Neural cell (in vitro differentiated cells): Measurements from ENCODE around the gene ELOA. TPM values are rescaled to one million over a fixed set of nuclear protein-coding genes. Genes with fewer than 3 reads are reported as not detected.

ENCODE experiments used
- H2AFZ ChIP-seq: fragments of 200-600, 300-800 bp; sonication (generic), shearing (Covaris generic); 2 replicates; pipeline ENCODE4 v1.6.0; 2014; ENCODE audit warnings: low read depth, mild to moderate bottlenecking, antibody characterized with exemption, low read length, moderate library complexity
- H3F3A ChIP-seq: fragments of 200-600 bp; shearing (Covaris generic); 2 replicates; pipeline ENCODE4 v1.6.1; 2016; ENCODE audit warnings: mild to moderate bottlenecking, moderate library complexity, mixed read lengths, antibody characterized with exemption, low read length; ENCODE audit not compliant: insufficient read depth, poor library complexity, severe bottlenecking
- H3K27ac ChIP-seq: fragments of 200-600, 300-800 bp; sonication (generic), shearing (Covaris generic); 2 replicates; pipeline ENCODE4 v1.5.1; 2014; ENCODE audit warnings: mild to moderate bottlenecking, low read length, moderate library complexity
- H3K27me3 ChIP-seq: fragments of 300-800, 200-600 bp; sonication (generic), shearing (Covaris generic); 2 replicates; pipeline ENCODE4 v1.6.0; 2014; ENCODE audit warnings: mild to moderate bottlenecking, low read depth, low read length, moderate library complexity; ENCODE audit not compliant: insufficient read depth
- H3K36me3 ChIP-seq: fragments of 300-800, 200-600 bp; sonication (generic), shearing (Covaris generic); 2 replicates; pipeline ENCODE4 v1.5.1; 2014; ENCODE audit warnings: mild to moderate bottlenecking, antibody characterized with exemption, low read length, moderate library complexity; ENCODE audit not compliant: insufficient read depth
- H3K4me2 ChIP-seq: fragments of 300-800, 200-600 bp; sonication (generic), shearing (Covaris generic); 2 replicates; pipeline ENCODE4 v1.6.0; 2014; ENCODE audit warnings: mild to moderate bottlenecking, low read length
- H3K4me3 ChIP-seq: fragments of 300-800, 200-600 bp; sonication (generic), shearing (Covaris generic); 2 replicates; pipeline ENCODE4 v1.5.1; 2014; ENCODE audit warnings: mild to moderate bottlenecking, low read length, moderate library complexity
- H3K79me2 ChIP-seq: fragments of 200-600 bp; shearing (Covaris generic); replicated peaks from 2 replicates; pipeline ENCODE4 v1.6.0; 2014; ENCODE audit warnings: mild to moderate bottlenecking, low read length, moderate library complexity; ENCODE audit not compliant: insufficient read depth
- H3K9ac ChIP-seq: fragments of 300-800, 200-600 bp; sonication (generic), shearing (Covaris generic); 2 replicates; pipeline ENCODE4 v1.6.1; 2016; ENCODE audit warnings: mild to moderate bottlenecking, low read length, mixed read lengths
- H3K9me2 ChIP-seq: fragments of 200-600 bp; shearing (Covaris generic); 2 replicates; pipeline ENCODE4 v1.6.1; 2016; ENCODE audit warnings: mild to moderate bottlenecking, low read length, mixed read lengths; ENCODE audit not compliant: insufficient read depth
- H3K9me3 ChIP-seq: fragments of 200-600, 300-800 bp; sonication (generic), shearing (Covaris generic); 2 replicates; pipeline ENCODE4 v1.6.1; 2016; ENCODE audit warnings: mild to moderate bottlenecking, mixed run types, low read length, moderate library complexity, mixed read lengths
- H4K20me1 ChIP-seq: fragments of 200-600 bp; shearing (Covaris generic); 2 replicates; pipeline ENCODE4 v1.6.1; 2016; ENCODE audit warnings: mild to moderate bottlenecking, mixed run types; ENCODE audit not compliant: insufficient read depth
- CTCF ChIP-seq: fragments of 450-650 bp; IDR thresholded peaks from 2 replicates; pipeline ENCODE4 v1.5.1; 2014; ENCODE audit warnings: antibody characterized with exemption, mild to moderate bottlenecking, moderate library complexity; ENCODE audit not compliant: poor library complexity, severe bottlenecking
- EP300 ChIP-seq: fragments of 450-650 bp; conservative IDR thresholded peaks from 2 replicates; pipeline ENCODE4 v1.6.1; 2014; ENCODE audit warnings: antibody characterized with exemption, mild to moderate bottlenecking, moderate library complexity; ENCODE audit not compliant: poor library complexity, severe bottlenecking
- EZH2 ChIP-seq: fragments of 200-600, 300-800 bp; shearing (Covaris generic), sonication (generic); IDR thresholded peaks from 2 replicates; pipeline ENCODE4 v1.6.1; 2014; ENCODE audit warnings: antibody characterized with exemption, low read length, borderline replicate concordance, mild to moderate bottlenecking; ENCODE audit not compliant: insufficient read depth, poor library complexity, severe bottlenecking
- MXI1 ChIP-seq: fragments of 450-650 bp; conservative IDR thresholded peaks from 2 replicates; pipeline ENCODE4 v1.6.1; 2014; ENCODE audit warnings: antibody characterized with exemption, mild to moderate bottlenecking; ENCODE audit not compliant: poor library complexity, severe bottlenecking
- POLR2AphosphoS5 ChIP-seq: IDR thresholded peaks from 2 replicates; pipeline ENCODE4 v1.6.1; 2012
- RAD21 ChIP-seq: fragments of 450-650 bp; conservative IDR thresholded peaks from 2 replicates; pipeline ENCODE4 v1.6.1; 2014; ENCODE audit warnings: antibody characterized with exemption, mild to moderate bottlenecking, moderate library complexity
- REST ChIP-seq: IDR thresholded peaks from 2 replicates; pipeline ENCODE4 v1.6.1; 2012; ENCODE audit warnings: borderline replicate concordance
- SMC3 ChIP-seq: fragments of 450-650 bp; conservative IDR thresholded peaks from 2 replicates; pipeline ENCODE4 v1.6.1; 2014; ENCODE audit warnings: antibody characterized with exemption, mild to moderate bottlenecking, moderate library complexity; ENCODE audit not compliant: poor library complexity
- TAF1 ChIP-seq: IDR thresholded peaks from 2 replicates; pipeline ENCODE4 v1.6.1; 2012; ENCODE audit warnings: low read depth
- polyA plus RNA-seq: library from polyadenylated mRNA; depleted of rRNA; stranded (reverse); fragments of >200 nt; gene quantifications from 2 replicates; pipeline ENCODE4 v1.2.3, GENCODE V29; 2014

The ELOA gene
- polyA plus RNA-seq, 1 donor from 2014 or later: 20.0 TPM

- Histone ChIP-seq H3K36me3 (no peaks in the 10 kb centered on the region), H3K27ac (no peak overlapping the region), H4K20me1 (no peaks in the 10 kb centered on the region), H3F3A (no peaks in the 10 kb centered on the region), H3K4me2 (no peak overlapping the region), H3K4me3 (no peak overlapping the region), H3K79me2 (peaks cover 8% of the 10 kb centered on the region), H2AFZ (no peak overlapping the region), H3K9ac (no peak overlapping the region), H3K27me3 (no peaks in the 10 kb centered on the region), H3K9me3 (no peaks in the 10 kb centered on the region), H3K9me2 (no peaks in the 10 kb centered on the region)
- no peak for TF ChIP-seq POLR2AphosphoS5
- no peak for TF ChIP-seq CTCF
- no peak for TF ChIP-seq REST
- no peak for TF ChIP-seq MXI1
- no peak for TF ChIP-seq SMC3
- TF ChIP-seq EZH2: no peak
- TF ChIP-seq EP300: no peak
- TF ChIP-seq RAD21: no peak
- no peak for TF ChIP-seq TAF1
Observed at GRCh38 chr1:23774174-23774880, 31.1 kb downstream of the ELOA start.

GRCh38 chr1:23776217-23776616 lies 32.9 kb downstream of the ELOA start:
- no peak overlapping the region for H3K9ac ChIP-seq
- H2AFZ ChIP-seq: no peak overlapping the region
- peaks cover 17% of the 10 kb centered on the region for H3K79me2 ChIP-seq
- no peaks in the 10 kb centered on the region for H3F3A ChIP-seq
- H4K20me1 ChIP-seq: no peaks in the 10 kb centered on the region
- H3K9me3 ChIP-seq: no peaks in the 10 kb centered on the region
- H3K36me3 ChIP-seq: no peaks in the 10 kb centered on the region
- no peak overlapping the region for H3K4me2 ChIP-seq
- no peak overlapping the region for H3K4me3 ChIP-seq
- H3K9me2 ChIP-seq: no peaks in the 10 kb centered on the region
- H3K27ac ChIP-seq: no peak overlapping the region
- no peak for TF ChIP-seq POLR2AphosphoS5
- no peak for TF ChIP-seq CTCF
- TF ChIP-seq RAD21: no peak
- TF ChIP-seq TAF1: no peak
- TF ChIP-seq EP300: no peak
- TF ChIP-seq SMC3: no peak
- no peak for TF ChIP-seq EZH2
- no peak for TF ChIP-seq MXI1
- no peak for TF ChIP-seq REST
- H3K27me3 ChIP-seq: no peaks in the 10 kb centered on the region
